Measurements from ENCODE around the gene TPGS1. TPM values are rescaled to one million over a fixed set of nuclear protein-coding genes. Genes with fewer than 3 reads are reported as not detected.
A peak's percentile ranks its signal among the peaks of the same experiment; 100 is the strongest.

Gene TPGS1
- total RNA-seq, 4 donors from 2014 or later = 50.8 to 147 (median 99.6) TPM

DNA sequence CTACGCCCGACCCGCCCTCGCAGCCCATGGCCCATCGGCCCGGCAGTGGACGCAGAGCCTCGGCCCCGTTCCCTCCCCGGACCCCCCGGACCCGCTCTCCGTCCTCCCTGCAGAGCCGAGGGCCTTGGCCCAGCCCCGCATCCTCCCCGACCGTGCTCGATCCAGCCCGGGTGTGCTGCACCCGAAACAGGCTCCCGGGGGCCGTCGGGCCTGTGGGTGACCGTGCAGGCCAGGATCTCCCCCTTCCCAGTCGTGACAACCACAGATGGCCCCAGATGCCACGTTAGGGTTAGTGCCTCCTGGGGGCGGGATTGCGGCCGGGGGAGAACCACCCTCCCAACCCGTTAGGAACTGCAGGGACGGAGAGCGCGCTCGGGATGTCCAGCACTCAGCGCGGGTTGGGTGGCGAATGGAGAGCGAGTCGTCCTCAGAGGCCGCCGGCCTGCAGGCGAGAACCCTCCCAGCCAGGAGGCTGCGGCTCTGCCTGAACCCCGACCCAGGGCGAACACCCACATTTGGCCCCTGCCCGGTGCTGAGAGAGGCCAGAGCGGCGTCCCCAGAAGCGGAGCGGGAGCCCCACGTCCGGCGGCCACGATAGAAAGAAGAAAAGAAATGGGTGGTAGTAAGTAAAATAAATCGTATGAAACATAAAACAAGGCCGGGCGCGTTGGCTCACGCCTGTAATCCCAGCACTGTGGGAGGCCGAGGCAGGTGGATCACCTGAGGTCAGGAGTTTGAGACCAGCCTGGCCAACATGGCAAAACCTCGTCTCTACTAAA is 17.7 kb upstream of the TPGS1 start:
- peak overlapping the region; percentile 64 to 76 (median 70) for H3K27ac ChIP-seq
- H3K27me3 ChIP-seq = no peaks in the 10 kb centered on the region
- 36 to 37% methylated on average over 31 to 34 of the region's 61 CpGs for WGBS, 2 donors
- intact Hi-C loops (cut with DNase I) = no loop called here
- no peaks in the 10 kb centered on the region for H3K9me3 ChIP-seq
- H3K36me3 ChIP-seq = no peaks in the 10 kb centered on the region
- TF ChIP-seq, protein P1, sequence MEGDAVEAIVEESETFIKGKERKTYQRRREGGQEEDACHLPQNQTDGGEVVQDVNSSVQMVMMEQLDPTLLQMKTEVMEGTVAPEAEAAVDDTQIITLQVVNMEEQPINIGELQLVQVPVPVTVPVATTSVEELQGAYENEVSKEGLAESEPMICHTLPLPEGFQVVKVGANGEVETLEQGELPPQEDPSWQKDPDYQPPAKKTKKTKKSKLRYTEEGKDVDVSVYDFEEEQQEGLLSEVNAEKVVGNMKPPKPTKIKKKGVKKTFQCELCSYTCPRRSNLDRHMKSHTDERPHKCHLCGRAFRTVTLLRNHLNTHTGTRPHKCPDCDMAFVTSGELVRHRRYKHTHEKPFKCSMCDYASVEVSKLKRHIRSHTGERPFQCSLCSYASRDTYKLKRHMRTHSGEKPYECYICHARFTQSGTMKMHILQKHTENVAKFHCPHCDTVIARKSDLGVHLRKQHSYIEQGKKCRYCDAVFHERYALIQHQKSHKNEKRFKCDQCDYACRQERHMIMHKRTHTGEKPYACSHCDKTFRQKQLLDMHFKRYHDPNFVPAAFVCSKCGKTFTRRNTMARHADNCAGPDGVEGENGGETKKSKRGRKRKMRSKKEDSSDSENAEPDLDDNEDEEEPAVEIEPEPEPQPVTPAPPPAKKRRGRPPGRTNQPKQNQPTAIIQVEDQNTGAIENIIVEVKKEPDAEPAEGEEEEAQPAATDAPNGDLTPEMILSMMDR (IDR thresholded peaks at IDR 0.05) = no peak
- peak in 1 of 2 donors; percentile 32 for DNase-seq
- H3K4me1 ChIP-seq = peaks cover 6 to 7% of the 10 kb centered on the region in 2 donors
- peak overlapping the region; percentile 53 to 97 (median 59) for H3K4me3 ChIP-seq (replicated peaks in 1 of 3)

DNA sequence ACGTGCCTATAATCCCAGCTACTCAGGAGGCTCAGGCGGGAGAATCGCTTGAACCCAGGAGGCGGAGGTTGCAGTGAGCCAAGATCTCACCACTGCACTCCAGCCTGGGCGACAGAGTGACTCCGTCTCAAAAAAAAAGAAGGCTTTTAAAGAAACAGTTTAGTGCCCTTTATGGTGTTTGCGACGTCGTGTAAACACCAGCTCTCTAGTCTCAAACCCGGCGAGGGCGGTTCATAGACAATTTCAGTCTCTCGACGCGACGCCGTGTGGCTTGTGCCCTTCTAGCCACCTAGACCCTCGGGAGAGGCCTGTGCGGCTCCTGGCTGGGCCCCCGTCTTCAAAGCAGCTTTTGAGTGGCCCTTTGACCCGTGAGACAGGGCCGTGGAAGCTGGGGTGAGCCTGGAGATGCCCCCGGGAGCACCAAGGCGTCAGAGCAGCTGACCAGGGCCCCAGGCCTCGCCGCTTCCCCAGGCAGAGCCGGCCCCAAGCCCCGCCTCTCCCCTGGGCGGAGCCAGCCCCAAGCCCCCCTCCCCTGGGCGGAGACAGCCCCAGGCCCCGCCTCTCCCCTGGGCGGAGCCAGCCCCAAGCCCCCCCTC is 16.1 kb upstream of the TPGS1 start:
- intact Hi-C loops (cut with DNase I) = no loop called here
- WGBS, 2 donors = 86 to 88% methylated on average over 26 to 27 of the region's 32 CpGs
- Histone ChIP-seq H3K27ac (no peak overlapping the region), H3K9me3 (no peaks in the 10 kb centered on the region), H3K4me3 (replicated peaks in 1 of 3) (no peak overlapping the region), H3K27me3 (peaks cover 6% of the 10 kb centered on the region), H3K4me1 (peaks cover 6 to 7% of the 10 kb centered on the region in 2 donors), H3K36me3 (no peaks in the 10 kb centered on the region)
- TF ChIP-seq, protein P1 (IDR thresholded peaks at IDR 0.05) = no peak
- no peak for TF ChIP-seq POLR2A (IDR thresholded peaks at IDR 0.05)
- no peak for DNase-seq

DNA sequence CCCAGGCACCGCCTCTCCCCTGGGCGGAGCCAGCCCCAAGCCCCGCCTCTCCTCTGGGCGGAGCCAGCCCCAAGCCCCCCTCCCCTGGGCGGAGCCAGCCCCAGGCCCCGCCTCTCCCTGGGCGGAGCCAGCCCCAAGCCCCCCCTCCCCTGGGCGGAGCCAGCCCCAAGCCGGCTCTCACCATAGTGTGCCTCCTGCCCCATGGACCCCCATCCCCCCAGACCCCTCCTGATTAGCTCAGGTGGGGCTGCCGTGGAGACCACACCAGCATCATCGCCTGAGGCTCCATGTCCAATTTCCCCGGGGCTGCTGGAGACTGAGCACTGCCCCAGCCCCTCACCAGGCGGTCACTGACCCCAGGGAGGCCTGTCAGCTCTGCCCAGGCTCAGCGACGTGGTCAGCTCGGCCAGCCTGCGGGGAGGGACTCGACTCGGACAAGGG is 15.2 kb upstream of the TPGS1 start:
- TF ChIP-seq POLR2A (IDR thresholded peaks at IDR 0.05) = no peak
- TF ChIP-seq, protein P1 (IDR thresholded peaks at IDR 0.05) = no peak
- Histone ChIP-seq H3K4me1 (peaks cover 6 to 7% of the 10 kb centered on the region in 2 donors), H3K9me3 (no peaks in the 10 kb centered on the region), H3K27ac (no peak overlapping the region), H3K4me3 (replicated peaks in 1 of 3) (no peak overlapping the region), H3K36me3 (no peaks in the 10 kb centered on the region), H3K27me3 (peaks cover 8% of the 10 kb centered on the region)
- intact Hi-C loops (cut with DNase I) = no loop called here
- DNase-seq = no peak
- WGBS, 2 donors = 84 to 93% methylated on average over 6 to 7 of the region's 19 CpGs

DNA sequence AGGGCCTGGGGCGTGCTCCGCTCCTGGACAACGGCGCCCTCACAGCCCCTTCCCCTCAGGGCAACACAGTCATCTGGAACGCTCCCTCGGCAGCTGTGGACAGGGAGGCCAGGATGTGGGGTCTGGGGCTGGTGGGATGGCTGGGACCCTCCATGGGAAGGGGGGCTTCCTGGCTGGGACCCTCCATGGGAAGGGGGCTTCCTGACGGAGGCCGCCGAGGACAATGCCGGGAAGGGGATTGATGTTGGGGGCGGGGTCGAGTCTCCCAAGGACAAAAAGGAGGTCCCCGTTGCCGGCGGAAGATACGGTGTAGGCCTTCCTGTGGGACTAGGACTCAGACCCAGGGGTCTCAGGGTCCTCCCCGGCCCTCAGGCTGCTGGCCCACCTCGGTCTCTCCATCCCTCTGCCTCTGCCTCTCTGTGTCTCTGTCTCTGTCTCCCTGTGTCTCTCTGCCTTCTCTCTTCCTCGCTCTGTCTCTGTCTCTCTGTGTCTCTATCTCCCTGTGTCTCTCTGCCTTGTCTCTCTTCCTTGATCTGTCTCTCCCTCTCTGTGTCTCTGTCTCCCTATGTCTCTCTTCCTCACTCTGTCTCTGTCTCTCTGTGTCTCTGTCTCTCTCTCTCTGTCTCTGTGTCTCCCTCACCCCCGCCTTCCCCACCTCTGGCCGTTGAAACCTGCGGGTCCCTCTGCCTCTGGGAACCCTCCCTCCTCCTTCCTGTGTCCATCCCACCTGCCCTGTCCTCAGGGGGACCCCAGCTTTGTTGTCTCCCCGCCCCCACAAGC is 13.7 kb upstream of the TPGS1 start:
- Histone ChIP-seq H3K27me3 (peaks cover 19% of the 10 kb centered on the region), H3K9me3 (no peaks in the 10 kb centered on the region), H3K27ac (no peak overlapping the region), H3K4me3 (replicated peaks in 1 of 3) (no peak overlapping the region), H3K36me3 (no peaks in the 10 kb centered on the region), H3K4me1 (peaks cover 7 to 17% of the 10 kb centered on the region in 2 donors)
- intact Hi-C loops (cut with DNase I) = no loop called here
- no peak for DNase-seq
- TF ChIP-seq POLR2A (IDR thresholded peaks at IDR 0.05) = no peak
- TF ChIP-seq, protein P1 (IDR thresholded peaks at IDR 0.05) = no peak
- 70 to 75% methylated on average over 20 to 22 of the region's 23 CpGs for WGBS, 2 donors
